IPS-15b (cell line): Measurements from ENCODE around the gene KRTAP10-1.
"Not testable (repeated sequence)": the region's sequence is repeated elsewhere in the genome, so short reads cannot be mapped to it uniquely, and the experiment has no call there.

Experiments
- H3K27me3 ChIP-seq: one replicate; pipeline ENCODE4 v1.6.1; 2013; ENCODE audit warnings: low read length; ENCODE audit not compliant: control insufficient read depth, insufficient read depth
- H3K36me3 ChIP-seq: one replicate; pipeline ENCODE4 v1.6.1; 2013; ENCODE audit warnings: low read length; ENCODE audit not compliant: control insufficient read depth, insufficient read depth
- H3K4me1 ChIP-seq: one replicate; pipeline ENCODE4 v1.6.1; 2013; ENCODE audit warnings: mild to moderate bottlenecking, low read length; ENCODE audit not compliant: control insufficient read depth, insufficient read depth
- H3K4me3 ChIP-seq: one replicate; pipeline ENCODE4 v1.5.1; 2013; ENCODE audit warnings: low read depth, low read length
- H3K9ac ChIP-seq: one replicate; pipeline ENCODE4 v1.6.1; 2013; ENCODE audit warnings: low read depth, mild to moderate bottlenecking, low read length
- H3K9me3 ChIP-seq: one replicate; pipeline ENCODE4 v1.6.1; 2013; ENCODE audit warnings: mild to moderate bottlenecking, low read length; ENCODE audit not compliant: control insufficient read depth, insufficient read depth

Gene KRTAP10-1

GRCh38 chr21:44552136-44552535, 12.1 kb upstream of the KRTAP10-1 start:
- Histone ChIP-seq H3K9ac (no peak overlapping the region), H3K36me3 (peaks cover 2% of the 10 kb centered on the region), H3K4me3 (no peak overlapping the region), H3K27me3 (no peaks in the 10 kb centered on the region), H3K4me1 (peaks cover 20% of the 10 kb centered on the region), H3K9me3 (no peaks in the 10 kb centered on the region)

- no peak within 1 kb of the TSS for H3K9ac ChIP-seq
- H3K4me3 ChIP-seq, result no peak within 1 kb of the TSS
- H3K4me1 ChIP-seq, result peaks cover 20% of the 10 kb centered on the region
- H3K36me3 ChIP-seq, result peaks cover 2% of the 10 kb centered on the region
- H3K9me3 ChIP-seq, result no peaks in the 10 kb centered on the region
- no peaks in the 10 kb centered on the region for H3K27me3 ChIP-seq
Measured at GRCh38 chr21:44551340-44551961, 11.5 kb upstream of the KRTAP10-1 start, which contains the start of gene KRTAP10-2. TSS of gene KRTAP10-2 (minus strand) at chr21:44551505. CDS start at chr21:44551458, 47 bp downstream.

GRCh38 chr21:44550807-44551206, 10.8 kb upstream of the KRTAP10-1 start:
- no peaks in the 10 kb centered on the region for H3K9me3 ChIP-seq
- H3K4me3 ChIP-seq, result no peak overlapping the region
- H3K36me3 ChIP-seq, result peaks cover 2% of the 10 kb centered on the region
- no peaks in the 10 kb centered on the region for H3K27me3 ChIP-seq
- no peak overlapping the region for H3K9ac ChIP-seq
- peaks cover 20% of the 10 kb centered on the region for H3K4me1 ChIP-seq

- not testable (repeated sequence) for H3K36me3 ChIP-seq, H3K27me3 ChIP-seq, H3K9ac ChIP-seq, H3K4me3 ChIP-seq, H3K9me3 ChIP-seq
- H3K4me1 ChIP-seq, result peaks cover 20% of the 10 kb centered on the region
Measured at GRCh38 chr21:44550285-44550684, 10.3 kb upstream of the KRTAP10-1 start.

GRCh38 chr21:44549525-44550211, 9.7 kb upstream of the KRTAP10-1 start:
- H3K4me1 ChIP-seq, result peaks cover 20% of the 10 kb centered on the region
- peaks cover 2% of the 10 kb centered on the region for H3K36me3 ChIP-seq
- H3K27me3 ChIP-seq, result no peaks in the 10 kb centered on the region
- peak overlapping the region; percentile 37 for H3K9ac ChIP-seq
- H3K4me3 ChIP-seq, result no peak overlapping the region
- H3K9me3 ChIP-seq, result no peaks in the 10 kb centered on the region

GRCh38 chr21:44548922-44549321, 8.9 kb upstream of the KRTAP10-1 start:
- no peaks in the 10 kb centered on the region for H3K27me3 ChIP-seq
- H3K4me1 ChIP-seq, result peaks cover 20% of the 10 kb centered on the region
- H3K9me3 ChIP-seq, result no peaks in the 10 kb centered on the region
- peaks cover 2% of the 10 kb centered on the region for H3K36me3 ChIP-seq
- H3K9ac ChIP-seq, result peak overlapping the region; percentile 61
- H3K4me3 ChIP-seq, result no peak overlapping the region

- no peaks in the 10 kb centered on the region for H3K9me3 ChIP-seq
- H3K27me3 ChIP-seq, result no peaks in the 10 kb centered on the region
- H3K9ac ChIP-seq, result peak overlapping the region; percentile 61
- H3K4me1 ChIP-seq, result peaks cover 20% of the 10 kb centered on the region
- H3K4me3 ChIP-seq, result no peak overlapping the region
- peaks cover 2% of the 10 kb centered on the region for H3K36me3 ChIP-seq
Measured at GRCh38 chr21:44548381-44548780, 8.4 kb upstream of the KRTAP10-1 start.

GRCh38 chr21:44547656-44548331, 7.8 kb upstream of the KRTAP10-1 start:
- Histone ChIP-seq H3K9me3 (no peaks in the 10 kb centered on the region), H3K9ac (no peak overlapping the region), H3K4me3 (no peak overlapping the region), H3K4me1 (peaks cover 16% of the 10 kb centered on the region), H3K27me3 (no peaks in the 10 kb centered on the region), H3K36me3 (peaks cover 2% of the 10 kb centered on the region)

- Histone ChIP-seq H3K27me3 (no peaks in the 10 kb centered on the region), H3K36me3 (no peaks in the 10 kb centered on the region), H3K9me3 (no peaks in the 10 kb centered on the region), H3K4me3 (no peak overlapping the region), H3K9ac (no peak overlapping the region), H3K4me1 (peaks cover 13% of the 10 kb centered on the region)
Measured at GRCh38 chr21:44544566-44544965, 4.6 kb upstream of the KRTAP10-1 start.

- Histone ChIP-seq H3K9ac (no peak overlapping the region), H3K36me3 (no peaks in the 10 kb centered on the region), H3K27me3 (no peaks in the 10 kb centered on the region), H3K9me3 (no peaks in the 10 kb centered on the region), H3K4me1 (peaks cover under 1% of the 10 kb centered on the region), H3K4me3 (no peak overlapping the region)
Measured at GRCh38 chr21:44542716-44543115, 2.7 kb upstream of the KRTAP10-1 start.

- H3K27me3 ChIP-seq, result no peaks in the 10 kb centered on the region
Measured at GRCh38 chr21:44540741-44541288, 820 bp upstream of the KRTAP10-1 start.

More at GRCh38 chr21:44540741-44541288, 820 bp upstream of the KRTAP10-1 start:
- no peak overlapping the region for H3K9ac ChIP-seq
- no peaks in the 10 kb centered on the region for H3K4me1 ChIP-seq
- H3K9me3 ChIP-seq, result no peaks in the 10 kb centered on the region
- no peaks in the 10 kb centered on the region for H3K36me3 ChIP-seq
- H3K4me3 ChIP-seq, result no peak overlapping the region
